KOPT-K1 (cell line): ENCODE results near the gene PDE5A.

Experiments used
- H3K27ac ChIP-seq: fragments of 200-600 bp; sonication (generic); 2 replicates; pipeline ENCODE4 v1.5.1; 2016; ENCODE audit warnings: antibody characterized with exemption, mild to moderate bottlenecking, low read depth, low read length; ENCODE audit not compliant: poor library complexity, severe bottlenecking
- H3K36me3 ChIP-seq: fragments of 200-600 bp; sonication (generic); 2 replicates; pipeline ENCODE4 v1.5.1; 2017; ENCODE audit warnings: antibody characterized with exemption, mild to moderate bottlenecking, low read length, moderate library complexity; ENCODE audit not compliant: insufficient read depth
- H3K9me3 ChIP-seq: fragments of 200-600 bp; sonication (generic); 2 replicates; pipeline ENCODE4 v1.5.1; 2017; ENCODE audit warnings: antibody characterized with exemption, low read length, mild to moderate bottlenecking; ENCODE audit not compliant: insufficient read depth, poor library complexity, severe bottlenecking

Gene PDE5A

DNA sequence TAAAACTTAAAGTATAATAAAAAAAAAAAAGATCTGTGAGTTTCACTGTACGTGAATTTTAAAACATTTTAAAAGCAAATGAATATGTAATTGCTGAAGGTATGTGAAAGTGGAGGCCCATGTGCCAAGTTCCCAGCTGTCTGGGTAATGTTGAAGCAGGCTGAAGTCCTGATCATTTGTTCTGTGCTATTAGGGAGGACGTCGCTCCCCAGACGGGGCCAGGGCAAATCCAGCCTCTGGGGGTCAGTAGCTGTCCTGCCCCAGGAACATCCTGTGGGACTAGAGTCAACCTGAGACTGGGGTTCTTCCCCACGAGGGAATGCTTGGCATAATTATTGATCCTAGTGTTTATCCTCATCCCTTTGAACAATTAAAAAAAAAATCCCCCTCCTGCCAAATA, 48.8 kb downstream of the PDE5A start:
- no peak overlapping the region for H3K27ac ChIP-seq
- H3K36me3 ChIP-seq: no peaks in the 10 kb centered on the region
- H3K9me3 ChIP-seq: no peaks in the 10 kb centered on the region

DNA sequence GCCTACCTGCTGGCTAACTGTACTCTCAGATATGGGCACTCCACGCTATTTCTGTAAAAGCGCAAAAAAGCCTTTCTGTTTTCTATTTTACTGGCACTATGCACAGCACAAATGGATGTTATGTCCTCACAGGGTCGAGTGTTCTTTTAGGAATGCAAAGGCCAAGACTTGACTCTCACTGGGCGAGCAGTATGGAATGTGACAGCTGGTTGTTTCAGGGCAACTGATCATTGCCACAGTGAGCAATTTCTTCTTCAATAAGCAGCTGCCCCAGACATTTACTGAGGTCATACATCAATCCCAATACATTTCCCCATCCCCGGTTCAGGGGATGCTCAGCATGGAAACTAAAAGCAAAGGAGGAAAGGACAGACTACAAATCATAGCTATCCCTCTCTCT, 58.2 kb downstream of the PDE5A start:
- Histone ChIP-seq H3K9me3 (no peaks in the 10 kb centered on the region), H3K27ac (no peak overlapping the region), H3K36me3 (no peaks in the 10 kb centered on the region)

DNA sequence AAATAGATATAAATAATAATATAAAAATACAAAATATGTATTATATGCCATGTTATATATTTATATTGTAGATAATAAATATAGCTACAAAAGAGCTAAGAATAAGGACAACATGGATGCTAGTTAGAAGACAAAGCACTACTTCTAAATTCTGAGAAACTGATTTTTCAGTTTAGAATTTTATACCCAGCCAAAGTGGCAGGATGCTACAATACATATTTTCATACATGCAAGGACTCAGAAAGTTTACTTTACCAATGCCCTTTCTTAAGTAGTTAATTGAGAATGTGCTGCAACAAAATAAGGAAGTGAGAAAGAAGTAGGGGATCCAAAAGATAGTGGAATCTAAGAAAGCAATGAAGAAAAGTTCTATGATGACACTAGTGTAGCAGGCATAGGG, 64.5 kb downstream of the PDE5A start:
- Histone ChIP-seq H3K27ac (no peak overlapping the region), H3K36me3 (no peaks in the 10 kb centered on the region), H3K9me3 (peaks cover 21% of the 10 kb centered on the region)

DNA sequence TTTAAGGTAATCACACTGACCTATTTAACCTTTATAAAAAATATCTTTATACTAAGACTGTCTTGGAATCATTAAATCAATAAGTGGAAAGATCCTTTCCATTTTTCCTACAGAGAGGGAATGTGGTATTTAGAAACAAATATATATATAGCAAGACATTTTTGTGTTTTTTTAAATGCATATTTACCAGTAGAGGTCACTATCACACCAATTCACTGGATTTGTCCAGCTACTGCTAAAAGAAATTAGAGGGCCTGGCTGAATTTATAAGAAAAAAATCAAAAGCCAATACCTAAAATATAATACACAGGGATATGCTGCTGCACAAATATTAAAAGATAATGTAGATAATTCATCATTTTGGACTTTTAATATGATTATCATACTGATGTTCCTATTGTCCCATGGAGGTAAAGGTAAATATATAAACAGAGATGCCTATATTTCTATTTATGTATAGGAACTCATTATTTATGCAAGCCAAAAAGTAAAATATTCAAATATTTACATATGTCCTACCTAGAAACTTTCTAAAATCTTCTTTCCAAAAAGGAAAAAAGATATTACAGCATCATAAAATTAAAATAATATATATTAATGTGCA, 69.5 kb downstream of the PDE5A start:
- Histone ChIP-seq H3K9me3 (peaks cover 12% of the 10 kb centered on the region), H3K36me3 (no peaks in the 10 kb centered on the region), H3K27ac (no peak overlapping the region)

DNA sequence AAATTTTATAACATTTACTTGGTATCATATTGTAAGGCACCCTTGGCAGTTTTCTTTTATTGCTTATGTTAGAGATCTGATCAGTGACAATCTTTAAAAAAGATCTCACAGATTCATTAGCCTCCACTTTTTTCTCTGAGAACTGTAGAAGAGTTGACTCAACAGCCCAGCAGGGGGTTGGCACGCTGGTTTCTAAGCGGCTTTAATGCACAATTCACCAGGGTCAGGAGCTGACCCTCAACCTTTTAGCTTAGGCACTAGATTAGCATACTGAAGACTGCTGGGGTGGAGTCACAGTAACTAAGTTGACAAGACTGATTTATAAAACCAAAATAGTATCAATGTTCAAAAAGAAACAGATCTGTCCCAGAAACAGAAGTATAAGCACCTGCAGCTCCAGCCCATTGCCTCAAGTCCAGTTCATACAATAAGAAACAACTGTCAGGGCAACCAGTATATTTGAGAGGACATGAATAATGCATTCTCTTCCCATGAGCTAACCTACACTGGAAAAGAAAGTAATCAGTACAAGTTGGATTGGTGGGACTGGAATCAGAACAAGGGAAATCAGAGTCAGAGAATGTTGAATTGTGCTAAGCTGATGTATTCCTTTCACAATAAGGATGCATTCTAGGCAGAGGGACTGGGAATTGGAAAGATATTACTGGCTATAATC, 77.6 kb downstream of the PDE5A start:
- Histone ChIP-seq H3K27ac (no peak overlapping the region), H3K9me3 (no peaks in the 10 kb centered on the region), H3K36me3 (no peaks in the 10 kb centered on the region)

GRCh38 chr4:119549639-119550038, 79.0 kb downstream of the PDE5A start:
- Histone ChIP-seq H3K27ac (no peak overlapping the region), H3K36me3 (no peaks in the 10 kb centered on the region), H3K9me3 (no peaks in the 10 kb centered on the region)

GRCh38 chr4:119543779-119544178, 84.8 kb downstream of the PDE5A start:
- Histone ChIP-seq H3K36me3 (no peaks in the 10 kb centered on the region), H3K27ac (no peak overlapping the region), H3K9me3 (no peaks in the 10 kb centered on the region)

GRCh38 chr4:119543187-119543586, 85.4 kb downstream of the PDE5A start:
- H3K27ac ChIP-seq: no peak overlapping the region
- no peaks in the 10 kb centered on the region for H3K9me3 ChIP-seq
- no peaks in the 10 kb centered on the region for H3K36me3 ChIP-seq

- H3K9me3 ChIP-seq: peaks cover under 1% of the 10 kb centered on the region
- H3K36me3 ChIP-seq: no peaks in the 10 kb centered on the region
- no peak overlapping the region for H3K27ac ChIP-seq
These were observed 88.4 kb downstream of the PDE5A start for GRCh38 chr4:119540249-119540648.

DNA sequence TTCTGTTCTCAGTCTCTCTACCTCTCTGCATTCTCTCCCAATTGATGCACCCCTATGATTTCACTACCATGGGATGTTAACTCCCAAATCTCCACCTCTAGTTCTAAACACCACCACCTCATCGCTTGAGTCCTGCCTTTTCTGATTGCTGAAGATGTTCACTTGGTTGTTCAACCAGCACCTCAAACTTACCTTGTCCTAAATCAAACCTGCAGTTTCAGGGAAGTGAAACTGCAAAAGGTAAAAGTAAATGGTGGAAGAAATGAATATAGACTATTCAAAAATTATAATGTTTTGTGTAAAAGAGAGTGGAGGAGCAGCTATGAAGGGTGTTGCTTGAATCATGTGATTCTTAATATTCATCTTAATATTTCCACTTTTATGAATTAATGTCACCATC, 91.0 kb downstream of the PDE5A start:
- H3K36me3 ChIP-seq: peaks cover 5% of the 10 kb centered on the region; the same call in 1 of the 2 replicates

DNA sequence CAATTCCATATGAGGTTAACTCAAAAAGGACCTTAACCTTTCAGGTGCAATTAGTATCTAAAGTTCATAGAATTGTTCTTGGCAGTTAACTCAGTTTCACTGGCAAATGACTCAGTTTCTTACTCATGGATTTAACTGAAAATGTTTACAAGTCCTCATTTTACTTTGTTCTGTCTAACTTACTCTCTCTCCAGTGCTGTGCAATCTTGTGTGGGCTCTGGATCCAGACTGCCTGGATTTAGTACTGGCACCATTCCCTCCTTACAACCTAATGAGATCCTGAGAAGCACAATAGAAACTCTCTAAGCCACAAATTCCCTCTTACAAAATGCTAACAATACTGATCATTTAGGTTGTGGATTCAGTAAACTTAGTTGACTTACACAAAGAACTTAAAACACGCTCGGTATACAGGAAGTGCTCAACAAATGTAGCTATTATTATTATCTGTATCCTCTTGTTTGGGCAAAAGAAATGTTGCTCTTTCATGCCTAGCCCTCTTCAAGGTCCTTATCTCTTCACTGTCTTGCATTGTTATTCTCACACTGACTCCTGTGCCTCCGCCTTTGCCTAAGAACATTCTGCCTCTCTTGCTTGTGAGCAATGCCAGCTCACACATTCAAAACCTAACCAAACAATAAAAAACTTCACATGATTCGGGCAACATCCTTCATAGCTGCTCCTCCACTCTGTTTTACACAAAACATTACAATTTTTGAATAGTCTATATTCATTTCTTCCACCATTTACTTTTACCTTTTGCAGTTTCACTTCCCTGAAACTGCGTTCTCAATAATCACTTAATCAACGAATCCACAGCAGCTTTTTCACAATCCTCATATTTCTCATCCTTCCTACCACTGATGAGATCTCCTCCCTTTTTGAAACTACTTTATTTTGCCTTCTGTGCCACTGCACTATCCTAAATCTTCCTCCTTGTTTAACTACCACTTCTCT, 91.8 kb downstream of the PDE5A start:
- H3K36me3 ChIP-seq: peaks cover 5% of the 10 kb centered on the region; the same call in 1 of the 2 replicates
- peaks cover 13% of the 10 kb centered on the region for H3K9me3 ChIP-seq
- no peak overlapping the region for H3K27ac ChIP-seq

More for the DNA sequence above, 91.0 kb downstream of the PDE5A start:
- peaks cover 13% of the 10 kb centered on the region for H3K9me3 ChIP-seq
- H3K27ac ChIP-seq: no peak overlapping the region

DNA sequence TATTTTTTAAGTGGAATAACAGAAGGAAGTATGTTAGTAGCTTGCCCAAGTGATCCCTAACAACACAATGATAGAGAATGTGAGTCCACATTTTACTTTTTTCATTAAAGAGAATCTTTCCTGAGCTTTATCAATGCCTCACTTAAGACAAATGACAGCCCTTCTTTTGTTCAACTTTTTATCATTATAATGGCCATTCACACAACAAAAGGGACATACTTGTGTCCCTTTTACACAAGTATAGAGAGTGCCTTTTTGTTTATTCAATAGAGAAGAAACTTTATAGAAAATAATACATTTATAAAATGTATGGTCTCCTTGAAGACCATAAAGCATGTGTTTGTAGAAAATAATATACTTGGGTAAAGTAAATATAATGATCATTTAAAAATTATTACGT, 96.3 kb downstream of the PDE5A start:
- Histone ChIP-seq H3K9me3 (peaks cover 13% of the 10 kb centered on the region), H3K36me3 (peaks cover 5% of the 10 kb centered on the region; the same call in 1 of the 2 replicates), H3K27ac (no peak overlapping the region)

- Histone ChIP-seq H3K27ac (no peak overlapping the region), H3K9me3 (peaks cover 8% of the 10 kb centered on the region), H3K36me3 (peaks cover 3% of the 10 kb centered on the region; the same call in 1 of the 2 replicates)
These were observed 98.8 kb downstream of the PDE5A start for GRCh38 chr4:119529788-119530187.

DNA sequence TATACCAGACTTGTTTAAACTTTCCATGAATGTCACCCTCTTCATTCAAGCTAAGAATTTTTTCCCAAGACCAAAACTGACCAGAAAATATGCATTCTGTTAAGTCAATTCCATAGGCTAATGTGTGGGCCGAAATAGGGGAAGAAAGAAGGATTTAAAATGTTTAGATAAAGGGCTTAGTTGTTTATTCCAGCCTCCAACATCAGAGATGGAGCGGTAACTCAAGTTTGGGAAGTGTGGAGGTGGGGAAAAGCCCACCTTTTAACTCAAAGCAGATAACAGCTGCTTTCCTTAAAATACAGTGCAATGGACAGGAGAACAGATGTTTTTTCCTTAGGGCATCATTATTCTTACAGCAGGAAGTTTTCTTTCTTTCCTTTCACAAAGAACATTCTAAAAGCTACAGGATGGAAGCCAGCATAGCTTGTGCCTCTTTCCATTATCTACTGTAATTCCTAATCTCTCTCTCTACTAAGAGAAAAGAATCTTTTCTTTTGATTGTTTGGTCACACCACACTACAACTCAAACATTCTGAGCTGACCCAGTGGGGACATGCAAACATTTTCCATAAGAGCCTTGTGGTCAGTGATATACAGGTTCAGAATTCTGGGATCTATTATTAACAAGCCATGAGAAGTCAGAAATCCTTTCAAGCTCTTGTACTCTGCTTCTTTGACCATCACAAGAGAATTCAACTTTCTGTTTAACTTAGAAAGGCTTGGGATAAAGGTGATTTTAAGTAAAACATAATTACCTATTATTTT, 101.6 kb downstream of the PDE5A start:
- H3K27ac ChIP-seq: no peak overlapping the region
- no peaks in the 10 kb centered on the region for H3K9me3 ChIP-seq
- H3K36me3 ChIP-seq: no peaks in the 10 kb centered on the region
